Measurements from ENCODE around the gene PKN2. TPM values are rescaled to one million over a fixed set of nuclear protein-coding genes. Genes with fewer than 3 reads are reported as not detected.
A peak's percentile ranks its signal among the peaks of the same experiment; 100 is the strongest.

The PKN2 gene
- total and polyA plus RNA-seq, 2 donors (not counting 1 experiment from before 2014, with no cell fraction given), result 28.7 to 29.9 TPM

GRCh38 chr1:88799491-88799890 lies 115.4 kb downstream of the PKN2 start:
- no peak for TF ChIP-seq EZH2 (IDR thresholded peaks at IDR 0.05; ENCODE audit: low read length, missing control alignments)
- no peak for TF ChIP-seq CTCF (conservative IDR thresholded peaks at IDR 0.05 in 1 of 2, IDR thresholded peaks at IDR 0.05 in 1 of 2; ENCODE audit: low read depth in 1 of 2, low read length in 2 of 2)
- H3K9me3 ChIP-seq (ENCODE audit: control insufficient read depth, insufficient read depth, low read depth, low read length), result no peaks in the 10 kb centered on the region

GRCh38 chr1:88800382-88801051 lies 116.4 kb downstream of the PKN2 start:
- H4K20me1 ChIP-seq (ENCODE audit: control insufficient read depth, extremely low read depth, insufficient read depth, low read length), result no peaks in the 10 kb centered on the region
- H3K27me3 ChIP-seq (ENCODE audit: control insufficient read depth, insufficient read depth, low read length), result no peaks in the 10 kb centered on the region
- no peak overlapping the region for H3K9ac ChIP-seq (ENCODE audit: insufficient read depth, low read length)
- H3K79me2 ChIP-seq (ENCODE audit: control insufficient read depth, insufficient read depth, low read length), result no peaks in the 10 kb centered on the region
- no peaks in the 10 kb centered on the region for H3K4me1 ChIP-seq (ENCODE audit: control insufficient read depth, extremely low read depth, insufficient read depth, low read length)
- H3K9me3 ChIP-seq (ENCODE audit: control insufficient read depth, insufficient read depth, low read depth, low read length), result no peaks in the 10 kb centered on the region
- H3K27ac ChIP-seq (ENCODE audit: insufficient read depth, low read length), result peak overlapping the region; percentile 6
- H2AFZ ChIP-seq (ENCODE audit: low read length), result no peak overlapping the region
- TF ChIP-seq CTCF (conservative IDR thresholded peaks at IDR 0.05 in 1 of 2, IDR thresholded peaks at IDR 0.05 in 1 of 2; ENCODE audit: low read depth in 1 of 2, low read length in 2 of 2), result peak; percentile 26 to 54
- TF ChIP-seq EZH2 (IDR thresholded peaks at IDR 0.05; ENCODE audit: low read length, missing control alignments), result no peak
- no peak overlapping the region for H3K4me2 ChIP-seq (ENCODE audit: extremely low read depth, insufficient read depth, low read length)
- H3K4me3 ChIP-seq (replicated peaks in 1 of 4; ENCODE audit: control extremely low read depth in 1 of 4, insufficient read depth in 1 of 4, low read depth in 3 of 4, low read length in 4 of 4), result no peak overlapping the region
- H3K36me3 ChIP-seq (ENCODE audit: control insufficient read depth, insufficient read depth, low read length), result no peaks in the 10 kb centered on the region
- peak; percentile 15 to 30 for DNase-seq (ENCODE audit: low read depth in 2 of 2)

More at GRCh38 chr1:88799491-88799890, 115.4 kb downstream of the PKN2 start:
- Histone ChIP-seq H3K4me3 (replicated peaks in 1 of 4; ENCODE audit: control extremely low read depth in 1 of 4, insufficient read depth in 1 of 4, low read depth in 3 of 4, low read length in 4 of 4) (no peak overlapping the region), H3K79me2 (ENCODE audit: control insufficient read depth, insufficient read depth, low read length) (no peaks in the 10 kb centered on the region), H3K27me3 (ENCODE audit: control insufficient read depth, insufficient read depth, low read length) (no peaks in the 10 kb centered on the region), H2AFZ (ENCODE audit: low read length) (no peak overlapping the region), H3K36me3 (ENCODE audit: control insufficient read depth, insufficient read depth, low read length) (no peaks in the 10 kb centered on the region), H3K9ac (ENCODE audit: insufficient read depth, low read length) (no peak overlapping the region), H3K4me1 (ENCODE audit: control insufficient read depth, extremely low read depth, insufficient read depth, low read length) (no peaks in the 10 kb centered on the region), H4K20me1 (ENCODE audit: control insufficient read depth, extremely low read depth, insufficient read depth, low read length) (no peaks in the 10 kb centered on the region), H3K27ac (ENCODE audit: insufficient read depth, low read length) (no peak overlapping the region), H3K4me2 (ENCODE audit: extremely low read depth, insufficient read depth, low read length) (no peak overlapping the region)
- peak in 1 of 2 donors; percentile 9 for DNase-seq (ENCODE audit: low read depth in 2 of 2)

- no peaks in the 10 kb centered on the region for H3K79me2 ChIP-seq (ENCODE audit: control insufficient read depth, insufficient read depth, low read length)
- H3K27ac ChIP-seq (ENCODE audit: insufficient read depth, low read length), result no peak overlapping the region
- no peaks in the 10 kb centered on the region for H3K27me3 ChIP-seq (ENCODE audit: control insufficient read depth, insufficient read depth, low read length)
- no peak overlapping the region for H2AFZ ChIP-seq (ENCODE audit: low read length)
- TF ChIP-seq EZH2 (IDR thresholded peaks at IDR 0.05; ENCODE audit: low read length, missing control alignments), result no peak
- no peak for TF ChIP-seq CTCF (conservative IDR thresholded peaks at IDR 0.05 in 1 of 2, IDR thresholded peaks at IDR 0.05 in 1 of 2; ENCODE audit: low read depth in 1 of 2, low read length in 2 of 2)
- no peaks in the 10 kb centered on the region for H3K9me3 ChIP-seq (ENCODE audit: control insufficient read depth, insufficient read depth, low read depth, low read length)
- no peaks in the 10 kb centered on the region for H3K36me3 ChIP-seq (ENCODE audit: control insufficient read depth, insufficient read depth, low read length)
- no peaks in the 10 kb centered on the region for H4K20me1 ChIP-seq (ENCODE audit: control insufficient read depth, extremely low read depth, insufficient read depth, low read length)
- no peaks in the 10 kb centered on the region for H3K4me1 ChIP-seq (ENCODE audit: control insufficient read depth, extremely low read depth, insufficient read depth, low read length)
- peak; percentile 55 to 64 for DNase-seq (ENCODE audit: low read depth in 2 of 2)
- H3K4me3 ChIP-seq (replicated peaks in 1 of 4; ENCODE audit: control extremely low read depth in 1 of 4, insufficient read depth in 1 of 4, low read depth in 3 of 4, low read length in 4 of 4), result no peak overlapping the region
- H3K9ac ChIP-seq (ENCODE audit: insufficient read depth, low read length), result no peak overlapping the region
- no peak overlapping the region for H3K4me2 ChIP-seq (ENCODE audit: extremely low read depth, insufficient read depth, low read length)
These were observed 117.6 kb downstream of the PKN2 start for GRCh38 chr1:88801575-88802208.

All from fibroblast of lung (primary cell).